OCI-LY3 (cell line): Measurements from ENCODE around the gene DENND2A.

ENCODE experiments used
- CTCF ChIP-seq: fragments of 200-600, 300-600 bp; sonication (generic); IDR thresholded peaks from 2 replicates; pipeline ENCODE4 v1.5.1; 2014; ENCODE audit warnings: antibody characterized with exemption, low read length, low read depth
- EZH2phosphoT487 ChIP-seq: fragments of 200-600 bp; shearing (Covaris generic); IDR thresholded peaks from 2 replicates; pipeline ENCODE4 v1.6.1; 2018; ENCODE audit warnings: antibody characterized with exemption, mixed run types, low read depth

GRCh38 chr7:140673063-140673773 is 32.6 kb upstream of the DENND2A start:
- 0 out of 2 replicates have a peak, but pooled peaks have one; percentile 11 for TF ChIP-seq CTCF
- no peak for TF ChIP-seq EZH2phosphoT487
